ENCODE measurements around the gene ADGRF1. TPM values are rescaled to one million over a fixed set of nuclear protein-coding genes. Genes with fewer than 3 reads are reported as not detected.
A peak's percentile ranks its signal among the peaks of the same experiment; 100 is the strongest.
"Not testable (repeated sequence)": the region's sequence is repeated elsewhere in the genome, so short reads cannot be mapped to it uniquely, and the experiment has no call there.

Gene ADGRF1
- total RNA-seq, result not detected
- not detected for polyA plus RNA-seq
- long read RNA-seq, donor 1, result 0 reads
- long read RNA-seq, donor 2, result 0 reads
- long read RNA-seq, donor 3, result 0 reads

DNA sequence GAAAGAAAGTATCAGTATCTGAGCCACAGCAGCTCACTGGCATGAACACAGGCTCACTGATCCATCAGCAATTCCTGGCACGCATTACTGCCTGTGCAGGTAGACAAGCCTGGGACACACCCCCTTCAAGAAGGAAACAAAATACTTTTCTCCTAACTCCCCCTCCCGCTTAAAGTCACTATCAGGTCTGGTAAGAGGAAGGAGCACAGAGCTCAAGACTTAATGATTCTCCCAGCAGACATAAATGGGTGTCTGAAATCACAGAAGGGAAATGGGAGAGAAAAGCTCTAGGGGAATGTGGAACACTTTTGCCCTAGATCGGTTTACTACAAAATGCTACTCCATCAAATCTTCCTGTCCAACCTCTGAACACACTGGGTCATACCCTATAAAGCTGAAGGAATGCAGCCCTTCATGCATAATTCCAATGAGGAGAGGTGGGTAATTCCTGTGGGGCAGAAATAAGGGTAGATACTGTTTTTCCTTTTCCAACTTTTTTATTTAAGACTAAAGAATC is at the start of gene ADGRF1:
Gene ADGRF1 (minus strand): TSS at position 58 of the 517 bp plus-strand sequence. CDS start 13,271 bp downstream, outside the sequence.
- no peaks in the 10 kb centered on the region for H3K9me3 ChIP-seq
- H3K4me1 ChIP-seq, result peaks cover 0 to 26% (median 5%) of the 10 kb centered on the region in 9 donors
- H3K36me3 ChIP-seq, result no peaks in the 10 kb centered on the region
- no peak within 1 kb of the TSS for H3K27ac ChIP-seq
- TF ChIP-seq CTCF (IDR thresholded peaks at IDR 0.05), result no peak
- DNase-seq (no peak), ATAC-seq (no peak)
- no peak within 1 kb of the TSS for H3K4me3 ChIP-seq
- WGBS, 2 donors, result 58 to 60% methylated on average over 3 of the region's 3 CpGs
- intact Hi-C loops (cut with DNase I), result loop anchor here in 4 of 10 donors (5.0 to 10.0 kb wide), 3 partner anchors 48 to 628 kb away; no protein-coding TSS in a partner anchor
- H3K27me3 ChIP-seq, result peaks cover 0 to 6% (median 0%) of the 10 kb centered on the region in 7 donors

GRCh38 chr6:47090881-47091280 is 48.7 kb upstream of the ADGRF1 start:
- Histone ChIP-seq H3K4me1 (peaks cover 0 to 15% (median 0%) of the 10 kb centered on the region in 9 donors), H3K9me3 (no peaks in the 10 kb centered on the region), H3K36me3 (no peaks in the 10 kb centered on the region), H3K27me3 (peaks cover 0 to 8% (median 0%) of the 10 kb centered on the region in 7 donors), H3K4me3 (no peak overlapping the region), H3K27ac (no peak overlapping the region)
- TF ChIP-seq CTCF (IDR thresholded peaks at IDR 0.05), result no peak
- intact Hi-C loops (cut with DNase I), result loop anchor here in 2 of 10 donors (10.0 kb wide), 1 partner anchor 154 kb away; no protein-coding TSS in a partner anchor
- whole genome bisulfite sequencing, 2 donors, result 83% methylated on average over 6 of the region's 6 CpGs
- no peak for ATAC-seq
- DNase-seq, result no peak

DNA sequence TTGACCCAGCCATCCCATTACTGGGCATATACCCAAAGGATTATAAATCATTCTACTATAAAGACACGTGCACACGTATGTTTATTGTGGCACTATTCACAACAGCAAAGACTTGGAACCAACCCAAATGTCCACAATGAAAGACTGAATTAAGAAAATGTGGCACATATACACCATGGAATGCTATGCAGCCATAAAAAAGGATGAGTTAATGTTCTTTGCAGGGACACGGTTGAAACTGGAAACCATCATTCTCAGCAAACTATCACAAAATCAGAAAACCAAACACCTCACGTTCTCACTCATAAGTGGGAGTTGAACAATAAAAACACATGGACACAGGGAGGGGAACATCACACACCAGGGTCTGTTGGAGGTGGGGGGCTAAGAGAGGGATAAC is 47.3 kb upstream of the ADGRF1 start:
- ATAC-seq; DNase-seq; H3K9me3 ChIP-seq; intact Hi-C loops (cut with DNase I); H3K4me3 ChIP-seq; H3K27me3 ChIP-seq; H3K36me3 ChIP-seq; H3K27ac ChIP-seq: not testable (repeated sequence)
- 90 to 95% methylated on average over 4 of the region's 4 CpGs for WGBS, 2 donors
- H3K4me1 ChIP-seq, result peaks cover 0 to 15% (median 6%) of the 10 kb centered on the region in 9 donors

DNA sequence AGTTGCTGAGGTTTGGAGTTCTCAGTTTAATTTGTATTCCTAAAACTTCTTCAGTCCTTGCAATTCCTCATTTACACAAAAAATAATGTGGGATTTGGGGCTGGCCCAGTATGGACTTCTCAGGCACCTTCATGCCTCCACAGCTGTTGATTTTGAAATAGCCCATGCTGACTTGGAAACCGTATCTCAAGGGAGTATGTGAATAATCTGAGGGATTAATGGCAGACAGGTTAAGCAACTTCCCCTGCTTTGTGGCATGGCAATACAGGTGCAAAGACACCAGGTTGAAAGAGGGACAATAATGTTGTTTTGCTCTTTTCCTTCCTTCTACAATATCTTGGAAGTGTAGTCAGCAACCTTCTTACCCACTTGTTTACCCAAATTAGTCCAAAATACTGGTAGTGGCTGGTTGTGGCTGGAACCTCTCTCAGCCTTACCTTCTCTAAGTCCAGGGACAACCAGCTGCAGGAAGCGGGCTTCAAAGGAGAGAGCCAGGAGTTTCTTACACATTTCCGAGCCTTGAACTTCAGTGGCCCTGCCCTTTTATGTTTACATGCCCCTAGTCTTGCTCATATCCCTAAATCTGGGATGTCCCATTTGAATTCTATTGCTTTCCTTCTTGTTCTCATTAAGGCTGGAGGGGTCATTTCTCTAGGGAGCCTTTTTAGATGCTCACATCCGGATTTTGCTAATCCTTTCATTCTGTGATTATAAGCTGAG is 44.1 kb upstream of the ADGRF1 start:
- Histone ChIP-seq H3K4me1 (peaks cover 4 to 30% (median 19%) of the 10 kb centered on the region in 9 donors), H3K4me3 (no peak overlapping the region), H3K27ac (peak overlapping the region in 3 of 10 donors; percentile 8 to 36 (median 14)), H3K9me3 (no peaks in the 10 kb centered on the region), H3K27me3 (peaks cover 0 to 8% (median 0%) of the 10 kb centered on the region in 7 donors), H3K36me3 (no peaks in the 10 kb centered on the region)
- ATAC-seq, result no peak
- intact Hi-C loops (cut with DNase I), result no loop called here
- no peak for TF ChIP-seq CTCF (IDR thresholded peaks at IDR 0.05)
- no peak for DNase-seq
- WGBS, 2 donors, result 82 to 88% methylated on average over 4 of the region's 4 CpGs

All from heart right ventricle (tissue), 16 donors.